Progenitor cell of endocrine pancreas (in vitro differentiated cells): ENCODE data around the gene CCDC190. TPM values are rescaled to one million over a fixed set of nuclear protein-coding genes. Genes with fewer than 3 reads are reported as not detected.
A peak's percentile ranks its signal among the peaks of the same experiment; 100 is the strongest.

Source experiments
- DNase-seq: peaks from one replicate; pipeline ENCODE4 v3.0.0; 2021; ENCODE audit warnings: low spot score; ENCODE audit not compliant: unreplicated experiment
- H3K27ac Mint-ChIP-seq: 2 replicates; pipeline ENCODE4 v1.8.0; 2021; ENCODE audit warnings: mild to moderate bottlenecking, moderate library complexity, mixed read lengths
- H3K27me3 Mint-ChIP-seq: 2 replicates; pipeline ENCODE4 v1.8.0; 2021; ENCODE audit warnings: mixed read lengths
- H3K36me3 Mint-ChIP-seq: 2 replicates; pipeline ENCODE4 v1.8.0; 2022; ENCODE audit warnings: mixed read lengths; ENCODE audit not compliant: insufficient read depth
- H3K4me1 Mint-ChIP-seq: 2 replicates; pipeline ENCODE4 v1.8.0; 2021; ENCODE audit warnings: low read depth, mixed read lengths
- H3K4me3 Mint-ChIP-seq: 2 replicates; pipeline ENCODE4 v1.8.0; 2021; ENCODE audit warnings: low read depth, mild to moderate bottlenecking, moderate library complexity, mixed read lengths
- H3K9me3 Mint-ChIP-seq: 2 replicates; pipeline ENCODE4 v1.8.0; 2021; ENCODE audit warnings: low read depth, mixed read lengths
- total RNA-seq: library from RNA; stranded (reverse); gene quantifications from 2 replicates; pipeline ENCODE4 v1.2.1, GENCODE V29; 2021
- TF ChIP-seq, protein P1 (sequence below): fragments of 200-600 bp; sonication (generic); IDR thresholded peaks from one replicate; pipeline ENCODE4 v1.5.0; 2021; ENCODE audit warnings: antibody characterized with exemption, mild to moderate bottlenecking; ENCODE audit not compliant: unreplicated experiment

The CCDC190 gene
- total RNA-seq, 1 donor from 2014 or later, result 0.19 TPM

DNA sequence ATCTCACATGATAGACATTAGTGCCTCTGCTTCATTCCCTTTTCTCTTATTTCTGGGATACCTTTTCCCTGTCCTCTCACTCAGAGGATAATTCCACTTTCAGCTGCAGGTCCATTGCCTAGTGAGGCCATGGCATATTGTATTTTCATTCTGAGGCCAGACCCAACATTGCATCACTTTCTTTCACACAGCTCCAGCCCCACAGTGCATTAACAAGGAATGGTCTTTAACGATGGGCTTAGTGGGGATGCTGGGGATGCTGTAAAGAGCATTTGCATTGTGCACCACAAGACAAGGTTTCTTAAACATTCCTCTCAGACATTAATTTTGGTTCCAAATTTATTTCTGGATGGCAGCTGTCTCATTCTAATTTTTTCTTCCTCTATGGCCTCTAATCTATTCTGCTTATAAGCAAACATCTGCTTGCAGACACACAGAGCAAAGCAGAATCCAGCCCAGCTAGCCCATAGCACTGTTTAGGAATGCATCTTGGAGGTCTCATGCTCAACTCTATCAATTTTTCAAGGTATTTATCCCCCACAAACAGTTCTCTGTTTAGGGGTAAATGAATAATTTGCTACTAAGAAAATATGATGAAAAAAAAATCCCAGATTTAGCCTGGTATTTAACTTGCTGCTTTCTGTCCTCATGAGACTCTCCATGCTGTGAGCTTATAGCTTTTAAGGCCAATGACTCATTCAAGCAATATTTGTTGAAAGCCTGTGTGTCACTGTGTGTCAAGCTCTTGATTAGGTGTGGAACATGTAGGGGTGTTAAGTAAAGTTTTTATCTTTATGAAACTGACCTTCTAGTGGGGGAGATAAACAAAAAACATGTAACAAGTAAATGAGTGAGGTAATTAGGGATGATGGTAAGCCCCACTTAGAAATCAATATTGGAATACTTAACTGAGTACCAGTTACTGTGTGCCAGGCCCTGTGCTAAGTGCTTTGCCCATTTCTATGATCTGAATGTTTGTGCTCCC, 44.5 kb upstream of the CCDC190 start:
- Mint-ChIP-seq H3K36me3 (no peaks in the 10 kb centered on the region), H3K27me3 (no peaks in the 10 kb centered on the region), H3K4me1 (peaks cover 27% of the 10 kb centered on the region), H3K4me3 (no peak overlapping the region), H3K27ac (peak overlapping the region; percentile 69), H3K9me3 (peaks cover 2% of the 10 kb centered on the region)
- TF ChIP-seq, protein P1, sequence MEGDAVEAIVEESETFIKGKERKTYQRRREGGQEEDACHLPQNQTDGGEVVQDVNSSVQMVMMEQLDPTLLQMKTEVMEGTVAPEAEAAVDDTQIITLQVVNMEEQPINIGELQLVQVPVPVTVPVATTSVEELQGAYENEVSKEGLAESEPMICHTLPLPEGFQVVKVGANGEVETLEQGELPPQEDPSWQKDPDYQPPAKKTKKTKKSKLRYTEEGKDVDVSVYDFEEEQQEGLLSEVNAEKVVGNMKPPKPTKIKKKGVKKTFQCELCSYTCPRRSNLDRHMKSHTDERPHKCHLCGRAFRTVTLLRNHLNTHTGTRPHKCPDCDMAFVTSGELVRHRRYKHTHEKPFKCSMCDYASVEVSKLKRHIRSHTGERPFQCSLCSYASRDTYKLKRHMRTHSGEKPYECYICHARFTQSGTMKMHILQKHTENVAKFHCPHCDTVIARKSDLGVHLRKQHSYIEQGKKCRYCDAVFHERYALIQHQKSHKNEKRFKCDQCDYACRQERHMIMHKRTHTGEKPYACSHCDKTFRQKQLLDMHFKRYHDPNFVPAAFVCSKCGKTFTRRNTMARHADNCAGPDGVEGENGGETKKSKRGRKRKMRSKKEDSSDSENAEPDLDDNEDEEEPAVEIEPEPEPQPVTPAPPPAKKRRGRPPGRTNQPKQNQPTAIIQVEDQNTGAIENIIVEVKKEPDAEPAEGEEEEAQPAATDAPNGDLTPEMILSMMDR, result no peak
- DNase-seq, result no peak

DNA sequence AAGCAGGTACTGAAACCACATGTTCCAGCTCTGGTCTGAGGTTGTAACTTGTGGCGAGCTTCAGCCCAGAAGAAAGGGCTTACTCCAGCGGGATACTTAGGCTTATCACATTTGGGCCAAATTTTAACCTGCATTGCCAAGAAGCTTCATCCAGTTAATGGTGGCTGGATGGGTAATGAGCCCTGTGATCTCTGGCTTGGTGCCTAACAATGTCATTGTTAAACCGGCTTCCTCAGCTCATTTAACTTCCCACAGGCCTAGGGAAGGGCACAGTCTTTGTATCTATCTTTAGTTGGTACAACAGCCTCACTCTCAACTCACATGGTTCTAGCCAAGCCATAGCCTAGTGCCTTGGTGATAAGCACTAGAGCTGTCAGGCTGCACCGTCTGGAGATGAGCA, 43.6 kb upstream of the CCDC190 start:
- Mint-ChIP-seq H3K4me3 (no peak overlapping the region), H3K36me3 (no peaks in the 10 kb centered on the region), H3K27me3 (no peaks in the 10 kb centered on the region), H3K4me1 (peaks cover 27% of the 10 kb centered on the region), H3K27ac (peak overlapping the region; percentile 69), H3K9me3 (no peaks in the 10 kb centered on the region)
- TF ChIP-seq, protein P1, result no peak
- DNase-seq, result no peak

DNA sequence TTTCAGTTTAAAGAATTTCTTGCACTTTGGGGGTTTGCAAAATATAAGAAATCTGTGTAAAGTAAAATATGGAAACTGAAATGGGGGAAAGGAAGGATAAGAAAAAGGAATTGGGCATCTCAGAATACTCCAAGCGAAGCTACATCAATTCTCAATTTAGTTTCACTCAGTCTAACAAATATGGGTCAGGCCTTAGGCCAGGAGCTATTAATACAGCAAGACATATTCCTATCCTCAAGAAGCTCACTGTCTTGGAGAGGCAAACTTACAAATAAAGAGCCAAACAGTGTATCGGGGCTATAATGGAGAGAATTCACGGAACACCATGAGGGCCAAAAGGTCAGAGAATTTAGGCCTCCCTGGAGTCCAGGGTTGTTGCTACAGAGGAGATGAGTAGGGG, 43.0 kb upstream of the CCDC190 start:
- H3K36me3 Mint-ChIP-seq, result no peaks in the 10 kb centered on the region
- H3K4me1 Mint-ChIP-seq, result peaks cover 27% of the 10 kb centered on the region
- H3K27me3 Mint-ChIP-seq, result no peaks in the 10 kb centered on the region
- no peaks in the 10 kb centered on the region for H3K9me3 Mint-ChIP-seq
- H3K27ac Mint-ChIP-seq, result no peak overlapping the region
- no peak for DNase-seq
- TF ChIP-seq, protein P1, result no peak
- H3K4me3 Mint-ChIP-seq, result no peak overlapping the region

DNA sequence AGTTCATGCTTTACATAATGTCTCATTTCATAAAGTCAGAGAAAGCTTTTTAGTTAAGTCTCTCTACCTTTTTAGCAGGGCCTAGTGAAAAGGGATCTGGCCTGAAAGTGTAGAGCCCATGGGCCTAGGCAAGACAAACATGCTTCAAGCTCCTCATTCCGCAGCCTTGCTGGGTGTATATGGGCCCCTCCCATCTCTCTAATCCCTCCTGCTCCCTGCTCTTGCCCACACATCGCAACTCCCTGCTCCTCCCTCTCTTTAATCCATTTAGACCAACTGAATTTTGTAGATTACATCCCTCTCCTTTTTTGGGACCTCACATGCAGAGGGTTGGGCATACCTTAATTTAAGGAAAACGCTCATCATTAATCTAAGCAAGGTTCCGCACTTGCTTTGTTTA, 42.3 kb upstream of the CCDC190 start:
- no peaks in the 10 kb centered on the region for H3K36me3 Mint-ChIP-seq
- H3K4me1 Mint-ChIP-seq, result peaks cover 23% of the 10 kb centered on the region
- DNase-seq, result no peak
- H3K27me3 Mint-ChIP-seq, result no peaks in the 10 kb centered on the region
- H3K4me3 Mint-ChIP-seq, result no peak overlapping the region
- H3K27ac Mint-ChIP-seq, result peak overlapping the region; percentile 10
- TF ChIP-seq, protein P1, result no peak
- no peaks in the 10 kb centered on the region for H3K9me3 Mint-ChIP-seq

DNA sequence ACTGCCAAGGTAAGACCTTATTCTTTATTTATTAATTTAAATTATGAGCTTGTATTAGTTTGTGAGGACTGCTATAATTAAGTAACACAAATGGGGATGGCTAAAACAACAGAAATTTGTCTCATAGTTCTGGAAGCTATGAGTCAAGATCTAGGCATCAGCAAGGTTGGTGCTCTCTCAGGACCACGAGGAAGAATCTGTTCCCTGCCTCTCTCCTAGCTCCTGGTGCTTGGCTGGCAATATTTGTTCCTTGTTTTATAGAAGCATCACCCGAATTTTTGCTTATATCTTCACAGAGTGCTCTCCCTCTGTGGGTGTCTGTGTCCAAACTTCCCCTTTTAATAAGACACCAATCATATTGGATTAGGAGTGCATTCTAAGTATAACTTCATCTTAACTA, 41.4 kb upstream of the CCDC190 start:
- no peak overlapping the region for H3K27ac Mint-ChIP-seq
- H3K36me3 Mint-ChIP-seq, result no peaks in the 10 kb centered on the region
- H3K4me3 Mint-ChIP-seq, result no peak overlapping the region
- TF ChIP-seq, protein P1, result no peak
- no peaks in the 10 kb centered on the region for H3K27me3 Mint-ChIP-seq
- H3K9me3 Mint-ChIP-seq, result no peaks in the 10 kb centered on the region
- no peak for DNase-seq
- H3K4me1 Mint-ChIP-seq, result peaks cover 23% of the 10 kb centered on the region
